Tibial artery (tissue), 4 donors: Measurements from ENCODE around the gene ABR.

Source experiments
- DNase-seq, 2 donors: peaks; one replicate each; pipeline ENCODE4 v3.0.0-alpha.2; 2019
- H3K27ac ChIP-seq, 2 donors: fragments of 200-600 bp; sonication (generic) in 1 of 2; 1 replicate in 1 of 2; 2 replicates in 1 of 2; pipeline ENCODE4 v1.5.1; 2018 to 2019; ENCODE audit warnings: mild to moderate bottlenecking in 1 of 2
- H3K27me3 ChIP-seq, 2 donors: fragments of 200-600 bp; sonication (generic) in 1 of 2; one replicate each; pipeline versions ENCODE4 v1.5.1 to v1.6.0; 2016 to 2019
- H3K36me3 ChIP-seq, 3 donors: fragments of 200-600 bp; sonication (generic) in 2 of 3; one replicate each; pipeline ENCODE4 v1.5.1; 2016 to 2019; ENCODE audit warnings: mild to moderate bottlenecking in 2 of 3
- H3K4me1 ChIP-seq, 4 donors: fragments of 200-600 bp; sonication (generic) in 2 of 4; 1 replicate in 3 of 4; 2 replicates in 1 of 4; pipeline ENCODE4 v1.5.1; 2016 to 2019
- H3K4me3 ChIP-seq, 2 donors: fragments of 200-600 bp; sonication (generic) in 1 of 2; 1 replicate in 1 of 2; 2 replicates in 1 of 2; pipeline ENCODE4 v1.5.1; 2018 to 2019; ENCODE audit warnings: mild to moderate bottlenecking in 2 of 2
- H3K9me3 ChIP-seq, 3 donors: fragments of 200-600 bp; sonication (generic) in 1 of 3; one replicate each; pipeline ENCODE4 v1.5.1; 2016 to 2019
- CTCF ChIP-seq, 2 experiments: fragments of 200-600 bp in 1 of 2; fragments of 450-650 bp in 1 of 2; IDR thresholded peaks; one replicate each; pipeline ENCODE4 v1.5.1; 2017 to 2019; ENCODE audit warnings: antibody characterized with exemption in 2 of 2, mild to moderate bottlenecking in 1 of 2, moderate library complexity in 1 of 2
- intact Hi-C: fragments of 100-400 bp; cut with DNase I; formaldehyde crosslinking; loops from one replicate; pipeline ENCODE4 v1.15.0; 2023; ENCODE audit warnings: low total_unique reads

ABR gene

GRCh38 chr17:1181753-1182137, 2.0 kb upstream of the ABR start:
- TF ChIP-seq CTCF (IDR thresholded peaks at IDR 0.05), result no peak
- peaks cover 9 to 52% (median 41%) of the 10 kb centered on the region in 4 donors for H3K4me1 ChIP-seq
- H3K27ac ChIP-seq, result no peak overlapping the region
- H3K9me3 ChIP-seq, result no peaks in the 10 kb centered on the region
- no peak for DNase-seq
- H3K36me3 ChIP-seq, result no peaks in the 10 kb centered on the region
- no peak overlapping the region for H3K4me3 ChIP-seq
- intact Hi-C loops, result loop anchor here (5.0 kb wide), 1 partner anchor 54 kb away; no protein-coding TSS in a partner anchor
- H3K27me3 ChIP-seq, result no peaks in the 10 kb centered on the region

- TF ChIP-seq CTCF (IDR thresholded peaks at IDR 0.05), result no peak
- H3K27me3 ChIP-seq, result no peaks in the 10 kb centered on the region
- H3K9me3 ChIP-seq, result no peaks in the 10 kb centered on the region
- no peak overlapping the region for H3K4me3 ChIP-seq
- no peak overlapping the region for H3K27ac ChIP-seq
- no peak for DNase-seq
- H3K4me1 ChIP-seq, result peaks cover 9 to 47% (median 37%) of the 10 kb centered on the region in 4 donors
- H3K36me3 ChIP-seq, result no peaks in the 10 kb centered on the region
- intact Hi-C loops, result loop anchor here (5.0 kb wide), 1 partner anchor 54 kb away; no protein-coding TSS in a partner anchor
Measured at GRCh38 chr17:1180958-1181752, 1.4 kb upstream of the ABR start.

DNA sequence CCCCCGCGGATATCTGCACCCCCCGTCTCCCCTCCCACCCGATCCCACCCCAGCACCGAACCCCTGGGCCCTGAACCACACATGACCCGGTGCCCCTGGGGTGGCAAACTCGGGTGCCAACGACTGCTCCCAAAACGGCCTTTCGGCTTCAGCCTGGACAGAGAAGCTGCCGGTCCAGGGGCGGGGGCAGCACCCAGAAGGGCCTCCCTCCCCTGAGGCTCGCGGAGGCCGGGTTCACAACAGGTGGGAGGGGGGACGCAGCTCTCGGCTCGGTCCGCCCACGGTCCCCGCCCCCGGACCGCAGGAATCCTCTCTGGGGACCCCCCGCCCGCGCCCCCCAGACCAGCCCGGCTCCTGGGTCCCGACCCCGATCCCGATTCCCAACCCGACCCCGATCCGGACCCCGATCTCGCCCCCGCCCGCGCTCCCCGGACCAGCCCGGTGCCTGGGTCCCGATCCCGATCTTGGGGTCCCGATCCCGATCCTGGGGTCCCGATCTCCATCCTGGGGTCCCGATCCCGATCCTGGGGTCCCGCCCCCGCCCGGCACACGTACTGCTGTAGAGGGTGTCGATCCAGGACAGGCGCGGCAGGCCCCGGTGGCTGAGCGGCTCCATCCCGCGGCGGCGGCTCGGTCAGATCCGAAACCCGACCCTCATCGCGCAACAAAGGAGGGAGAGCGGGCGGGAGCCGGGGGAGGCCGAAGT, 516 bp downstream of the ABR start:
- DNase-seq, result no peak
- Histone ChIP-seq H3K27ac (peak overlapping the region; percentile 69 to 72), H3K4me1 (peaks cover 9 to 43% (median 34%) of the 10 kb centered on the region in 4 donors), H3K4me3 (peak overlapping the region; percentile 76 to 88), H3K27me3 (no peaks in the 10 kb centered on the region), H3K9me3 (no peaks in the 10 kb centered on the region), H3K36me3 (peaks cover 0 to 4% (median 0%) of the 10 kb centered on the region in 3 donors)
- intact Hi-C loops, result no loop called here
- TF ChIP-seq CTCF (IDR thresholded peaks at IDR 0.05), result no peak

- Histone ChIP-seq H3K27ac (peak overlapping the region; percentile 16 to 22), H3K4me3 (no peak overlapping the region), H3K9me3 (no peaks in the 10 kb centered on the region), H3K27me3 (no peaks in the 10 kb centered on the region), H3K36me3 (peaks cover 0 to 4% (median 0%) of the 10 kb centered on the region in 3 donors), H3K4me1 (peaks cover 9 to 39% (median 34%) of the 10 kb centered on the region in 4 donors)
- no peak for TF ChIP-seq CTCF (IDR thresholded peaks at IDR 0.05)
- intact Hi-C loops, result no loop called here
- DNase-seq, result no peak
Measured at GRCh38 chr17:1177016-1177700, 2.6 kb downstream of the ABR start.

DNA sequence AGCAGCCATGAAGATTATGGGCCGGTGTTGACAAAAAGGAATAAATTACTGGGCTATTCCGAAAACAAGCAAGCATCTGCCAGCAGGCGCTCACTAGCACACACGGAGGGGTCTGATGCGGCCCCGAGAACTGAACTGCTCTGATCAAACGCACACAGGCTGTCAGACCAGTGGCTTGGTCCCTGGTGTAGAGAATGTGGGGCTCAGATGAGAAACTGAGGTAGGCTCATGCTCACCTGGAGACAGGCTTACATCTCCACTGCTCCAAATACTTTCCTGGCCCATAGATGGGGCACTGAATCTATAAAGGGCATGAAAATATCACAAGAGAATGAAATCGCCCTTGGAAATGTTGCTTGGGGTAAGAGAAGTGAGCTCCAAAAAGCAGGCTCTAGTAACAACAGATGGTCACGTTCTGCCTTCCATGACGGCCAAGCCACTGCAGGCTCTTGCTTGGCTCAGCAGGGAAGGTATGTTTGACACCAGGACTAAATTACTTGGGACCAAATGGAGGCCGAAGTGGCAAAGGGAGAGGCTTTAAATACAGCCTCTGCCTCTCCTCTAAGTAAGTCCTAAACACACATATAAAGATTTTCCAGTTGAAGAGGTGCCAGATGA, 5.4 kb downstream of the ABR start:
- intact Hi-C loops, result no loop called here
- Histone ChIP-seq H3K36me3 (peaks cover 0 to 4% (median 0%) of the 10 kb centered on the region in 3 donors), H3K27me3 (no peaks in the 10 kb centered on the region), H3K4me3 (no peak overlapping the region), H3K4me1 (peaks cover 9 to 30% (median 26%) of the 10 kb centered on the region in 4 donors), H3K9me3 (no peaks in the 10 kb centered on the region), H3K27ac (no peak overlapping the region)
- DNase-seq, result no peak
- no peak for TF ChIP-seq CTCF (IDR thresholded peaks at IDR 0.05)
